Subcutaneous abdominal adipose tissue (tissue), 5 donors: ENCODE results near the gene LRRIQ1.

Experiments
- H3K27ac ChIP-seq: one replicate; pipeline ENCODE4 v1.7.0; 2013; ENCODE audit warnings: low read depth, mild to moderate bottlenecking, inconsistent platforms, low read length, moderate library complexity
- H3K27me3 ChIP-seq, 5 donors: one replicate each; pipeline ENCODE4 v1.7.0; 2013; ENCODE audit warnings: low read length in 5 of 5, inconsistent platforms in 1 of 5; ENCODE audit not compliant: control insufficient read depth in 5 of 5, insufficient read depth in 4 of 5
- H3K36me3 ChIP-seq, 5 donors: one replicate each; pipeline ENCODE4 v1.7.0; 2013; ENCODE audit warnings: low read length in 5 of 5; ENCODE audit not compliant: control insufficient read depth in 5 of 5, insufficient read depth in 5 of 5
- H3K4me1 ChIP-seq, 5 donors: one replicate each; pipeline ENCODE4 v1.7.0; 2013; ENCODE audit warnings: low read length in 5 of 5, mild to moderate bottlenecking in 3 of 5, moderate library complexity in 1 of 5; ENCODE audit not compliant: control insufficient read depth in 5 of 5, insufficient read depth in 5 of 5
- H3K4me3 ChIP-seq, 5 donors: one replicate each; pipeline ENCODE4 v1.7.0; 2013; ENCODE audit warnings: low read length in 5 of 5, low read depth in 1 of 5
- H3K9ac ChIP-seq, 5 donors: one replicate each; pipeline ENCODE4 v1.7.0; 2013; ENCODE audit warnings: low read length in 5 of 5, mild to moderate bottlenecking in 4 of 5, moderate library complexity in 3 of 5
- H3K9me3 ChIP-seq, 5 donors: one replicate each; pipeline ENCODE4 v1.7.0; 2013; ENCODE audit warnings: low read length in 5 of 5; ENCODE audit not compliant: control insufficient read depth in 5 of 5
- donor health status: healthy.
- donor health status: healthy.
- donor health status: healthy.
- donor health status: healthy.
- donor health status: healthy.

The LRRIQ1 gene

DNA sequence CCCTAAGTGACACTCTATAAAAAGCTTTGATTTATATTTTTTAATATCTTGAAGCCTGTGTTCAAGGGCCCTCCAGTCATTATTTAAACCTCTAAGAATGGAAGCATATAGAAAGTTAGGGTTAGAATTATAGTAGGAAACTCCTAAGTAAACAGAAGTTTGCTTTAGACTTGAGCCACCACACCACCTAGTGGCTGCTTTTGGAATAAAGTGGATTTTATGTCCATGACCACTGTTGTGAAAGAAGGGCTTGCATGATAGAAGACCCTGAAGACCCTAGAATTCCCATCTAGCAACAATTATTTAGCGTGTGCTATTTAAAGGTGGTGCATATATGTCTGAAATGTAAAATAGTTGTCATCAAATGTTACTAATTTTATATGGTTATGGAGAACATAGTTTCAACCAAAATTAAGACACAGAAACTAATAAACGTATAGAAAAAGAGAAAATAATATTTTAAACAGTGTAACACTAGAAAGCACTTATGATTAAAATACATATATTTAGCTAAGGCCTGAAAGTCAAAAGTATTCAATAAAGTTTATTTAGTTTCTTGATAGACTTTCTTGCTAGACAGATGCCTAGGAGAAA, 21.3 kb downstream of the LRRIQ1 start:
- Histone ChIP-seq H3K36me3 (no peaks in the 10 kb centered on the region), H3K27ac (no peak overlapping the region), H3K9me3 (no peaks in the 10 kb centered on the region), H3K4me3 (no peak overlapping the region), H3K27me3 (no peaks in the 10 kb centered on the region), H3K4me1 (no peaks in the 10 kb centered on the region), H3K9ac (no peak overlapping the region)

DNA sequence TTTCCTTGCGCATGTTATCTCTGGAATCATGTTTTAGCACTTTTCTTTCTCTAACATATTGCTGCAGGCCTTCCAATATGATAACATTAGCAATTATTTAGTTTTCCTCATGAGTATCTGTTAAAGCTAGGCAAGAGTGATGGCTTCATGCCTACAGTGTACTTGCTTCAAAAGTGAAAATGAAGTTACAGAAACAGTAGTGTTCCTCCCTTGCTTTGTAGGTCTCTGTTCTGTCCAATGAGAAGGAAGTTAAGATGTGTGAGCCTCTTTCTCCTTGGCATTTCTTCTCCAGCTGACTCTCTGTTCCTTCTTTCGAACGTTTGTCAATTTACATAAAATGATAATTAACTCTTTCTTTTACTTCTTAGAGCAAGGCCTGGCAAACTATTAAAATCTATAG, 22.2 kb downstream of the LRRIQ1 start:
- Histone ChIP-seq H3K4me1 (no peaks in the 10 kb centered on the region), H3K9me3 (no peaks in the 10 kb centered on the region), H3K36me3 (no peaks in the 10 kb centered on the region), H3K27me3 (no peaks in the 10 kb centered on the region), H3K27ac (no peak overlapping the region), H3K9ac (no peak overlapping the region), H3K4me3 (no peak overlapping the region)

DNA sequence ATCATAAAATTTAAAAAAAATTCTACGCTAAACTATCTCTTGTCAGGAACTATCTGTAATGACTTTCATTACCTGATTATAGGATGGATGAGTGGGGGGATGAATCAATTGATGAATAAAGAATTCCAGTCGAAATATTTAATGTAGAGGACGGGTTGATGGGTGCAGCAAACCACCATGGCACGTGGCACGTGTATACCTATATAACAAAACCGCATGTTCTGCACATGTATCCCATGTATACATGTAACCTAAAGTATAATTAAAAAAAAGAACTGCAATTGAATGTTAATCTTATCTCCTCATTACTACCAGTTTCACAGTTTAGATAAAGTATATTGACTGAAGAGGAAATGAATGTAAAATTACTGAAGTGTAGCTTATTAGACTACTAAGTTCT, 23.4 kb downstream of the LRRIQ1 start:
- H3K9me3 ChIP-seq: no peaks in the 10 kb centered on the region
- H3K4me1 ChIP-seq: no peaks in the 10 kb centered on the region
- no peaks in the 10 kb centered on the region for H3K36me3 ChIP-seq
- H3K27ac ChIP-seq: no peak overlapping the region
- no peak overlapping the region for H3K4me3 ChIP-seq
- no peaks in the 10 kb centered on the region for H3K27me3 ChIP-seq
- H3K9ac ChIP-seq: no peak overlapping the region

DNA sequence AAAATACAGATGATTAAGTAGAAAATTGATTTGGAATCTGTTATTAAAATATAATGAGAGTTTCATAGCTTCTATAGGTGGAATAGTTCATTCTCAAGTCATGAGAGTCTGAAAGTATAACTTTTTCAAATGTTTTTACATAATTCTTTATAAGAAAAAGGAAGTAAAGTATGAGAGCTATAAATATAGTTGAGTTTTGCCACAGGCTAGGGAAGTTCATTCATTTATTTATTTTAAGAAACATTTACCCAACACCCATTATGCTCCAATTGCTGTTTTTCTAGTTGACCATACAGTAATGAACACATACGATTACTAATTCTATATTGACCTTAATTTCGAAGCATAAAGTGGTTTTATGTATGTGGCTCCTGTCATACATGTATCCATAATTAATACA, 24.8 kb downstream of the LRRIQ1 start:
- no peaks in the 10 kb centered on the region for H3K9me3 ChIP-seq
- no peak overlapping the region for H3K27ac ChIP-seq
- H3K4me1 ChIP-seq: no peaks in the 10 kb centered on the region
- H3K36me3 ChIP-seq: no peaks in the 10 kb centered on the region
- H3K27me3 ChIP-seq: no peaks in the 10 kb centered on the region
- no peak overlapping the region for H3K4me3 ChIP-seq
- H3K9ac ChIP-seq: no peak overlapping the region

DNA sequence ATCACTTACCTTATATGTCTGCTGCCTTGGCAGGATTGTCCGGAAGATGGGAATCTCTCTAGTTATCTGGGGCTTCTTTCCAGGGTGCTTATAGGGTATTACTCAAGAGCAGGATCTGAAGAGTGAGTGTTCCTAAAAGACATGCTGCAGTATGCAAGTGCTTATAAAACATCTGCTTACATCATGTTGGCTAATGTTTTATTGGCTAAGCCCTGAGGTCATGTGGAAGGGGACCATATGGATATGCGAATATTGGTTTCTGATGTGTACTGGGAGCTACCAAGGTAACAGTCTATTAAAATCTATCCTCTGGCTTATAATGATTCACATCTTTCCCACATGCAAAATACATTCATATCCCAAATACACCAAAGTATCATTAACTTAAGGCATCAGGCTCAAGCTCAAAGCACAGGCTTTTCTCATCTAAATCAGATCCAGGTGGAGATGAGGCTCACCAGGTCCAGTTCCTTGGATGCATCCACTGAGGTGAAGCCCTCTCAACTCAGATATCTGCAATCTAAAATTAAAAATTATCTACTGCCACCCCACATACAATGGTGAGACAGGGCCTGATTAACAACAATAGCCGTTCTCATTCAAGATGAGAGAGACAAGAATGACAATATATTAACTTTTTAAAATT, 29.8 kb downstream of the LRRIQ1 start:
- Histone ChIP-seq H3K36me3 (no peaks in the 10 kb centered on the region), H3K9ac (no peak overlapping the region), H3K27me3 (no peaks in the 10 kb centered on the region), H3K4me1 (no peaks in the 10 kb centered on the region), H3K4me3 (no peak overlapping the region), H3K27ac (no peak overlapping the region), H3K9me3 (no peaks in the 10 kb centered on the region)

DNA sequence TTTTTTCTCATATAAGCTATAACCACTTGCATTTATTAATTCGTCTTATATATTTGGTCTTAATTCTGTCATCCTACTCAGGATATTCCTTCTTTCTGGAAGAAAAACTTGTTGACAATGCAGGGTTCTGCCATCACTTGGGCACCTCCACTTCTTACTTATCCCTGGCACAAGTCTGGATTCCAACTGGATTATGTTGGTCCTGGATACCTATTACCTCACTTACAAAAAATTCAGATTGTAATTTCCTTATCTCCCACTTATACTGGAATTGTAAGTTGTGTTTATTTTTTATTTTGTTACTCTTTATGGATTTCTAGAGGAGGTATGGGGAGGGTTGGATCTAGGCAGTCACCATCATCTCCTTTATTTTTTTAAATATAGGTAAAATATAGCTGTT, 36.7 kb downstream of the LRRIQ1 start:
- H3K4me1 ChIP-seq: no peaks in the 10 kb centered on the region
- no peaks in the 10 kb centered on the region for H3K27me3 ChIP-seq
- H3K4me3 ChIP-seq: no peak overlapping the region
- H3K27ac ChIP-seq: no peak overlapping the region
- H3K9ac ChIP-seq: no peak overlapping the region
- H3K9me3 ChIP-seq: no peaks in the 10 kb centered on the region
- no peaks in the 10 kb centered on the region for H3K36me3 ChIP-seq

DNA sequence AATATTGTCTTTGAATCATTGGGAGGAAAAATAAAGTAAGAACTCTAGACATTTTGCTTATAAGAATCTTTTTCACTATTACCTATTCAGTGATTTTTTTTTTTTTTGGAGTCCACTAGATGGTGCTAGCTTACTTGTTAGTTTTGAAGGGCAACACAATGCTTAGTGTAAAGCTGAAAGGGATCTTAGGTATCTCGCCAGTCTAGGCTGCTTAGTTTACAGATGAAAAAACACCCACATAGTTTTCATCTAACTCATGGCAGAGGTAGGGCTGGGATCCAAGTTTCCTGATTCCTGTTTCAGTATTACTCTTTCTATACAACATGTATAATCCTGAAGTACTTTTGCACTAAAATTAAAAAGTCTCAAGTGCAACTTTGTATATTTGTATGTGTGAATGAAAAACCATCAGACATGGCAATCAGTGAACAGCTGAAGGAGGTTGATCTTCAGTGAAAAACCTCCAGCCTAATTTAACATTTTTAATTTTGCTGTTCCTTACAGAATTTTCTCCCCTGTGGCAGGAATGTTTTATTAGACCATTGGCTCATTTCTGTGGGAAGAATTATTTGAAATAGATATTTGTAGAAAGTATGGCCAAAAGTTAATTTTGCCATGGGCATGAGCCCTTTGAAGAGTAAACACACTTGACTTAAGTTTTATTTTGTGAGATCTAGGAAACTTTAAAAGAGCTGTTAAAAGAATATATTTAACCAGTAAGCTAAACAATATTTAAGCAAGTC, 40.7 kb downstream of the LRRIQ1 start:
- H3K4me1 ChIP-seq: no peaks in the 10 kb centered on the region
- no peak overlapping the region for H3K9ac ChIP-seq

DNA sequence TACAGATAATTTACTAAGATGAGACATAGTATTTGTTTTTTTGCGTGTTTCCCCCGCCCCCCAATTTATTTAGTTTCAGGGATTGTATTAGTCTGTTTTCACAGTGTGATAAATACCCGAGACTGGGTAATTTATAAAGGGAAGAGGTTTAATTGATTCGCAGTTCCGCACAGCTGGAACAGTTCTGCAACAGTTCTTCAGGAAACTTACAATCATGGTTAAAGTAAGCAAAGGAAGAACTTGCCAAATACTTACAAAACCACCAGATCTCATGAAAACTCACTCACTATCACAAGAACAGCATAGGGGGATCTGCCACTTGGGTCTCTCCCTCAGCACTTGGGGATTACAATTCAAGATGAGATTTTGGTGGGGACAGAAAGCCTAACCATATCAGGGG, 48.9 kb downstream of the LRRIQ1 start:
- Histone ChIP-seq H3K4me3 (no peak overlapping the region), H3K27me3 (peaks cover 0 to 3% (median 0%) of the 10 kb centered on the region in 5 donors), H3K4me1 (no peaks in the 10 kb centered on the region), H3K9ac (no peak overlapping the region), H3K27ac (no peak overlapping the region), H3K36me3 (no peaks in the 10 kb centered on the region), H3K9me3 (no peaks in the 10 kb centered on the region)

More for the DNA sequence above, 40.7 kb downstream of the LRRIQ1 start:
- Histone ChIP-seq H3K27me3 (no peaks in the 10 kb centered on the region), H3K9me3 (no peaks in the 10 kb centered on the region), H3K4me3 (no peak overlapping the region), H3K27ac (no peak overlapping the region), H3K36me3 (no peaks in the 10 kb centered on the region)

DNA sequence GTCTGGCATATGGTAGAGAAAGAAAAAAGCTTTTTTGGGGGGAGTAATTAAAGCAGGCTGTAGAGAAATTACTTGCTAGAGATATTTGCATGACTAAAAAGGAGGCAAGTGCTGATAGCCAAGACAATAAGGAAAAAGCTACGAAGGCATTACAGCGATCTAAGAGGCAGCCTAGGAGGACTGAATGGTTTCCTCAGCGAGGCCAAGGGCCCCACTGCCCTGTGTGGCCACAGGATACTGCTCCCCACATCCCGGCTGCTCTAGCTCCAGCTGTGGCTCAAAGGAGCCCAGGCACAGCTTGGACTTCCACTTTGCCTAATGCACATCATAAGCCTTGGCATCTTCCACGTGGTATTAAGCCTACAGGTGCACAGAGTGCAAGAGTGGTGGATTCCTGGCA, 53.6 kb downstream of the LRRIQ1 start:
- Histone ChIP-seq H3K27me3 (peaks cover 0 to 3% (median 0%) of the 10 kb centered on the region in 5 donors), H3K9ac (no peak overlapping the region), H3K4me3 (no peak overlapping the region), H3K9me3 (no peaks in the 10 kb centered on the region), H3K27ac (no peak overlapping the region), H3K4me1 (no peaks in the 10 kb centered on the region), H3K36me3 (no peaks in the 10 kb centered on the region)

DNA sequence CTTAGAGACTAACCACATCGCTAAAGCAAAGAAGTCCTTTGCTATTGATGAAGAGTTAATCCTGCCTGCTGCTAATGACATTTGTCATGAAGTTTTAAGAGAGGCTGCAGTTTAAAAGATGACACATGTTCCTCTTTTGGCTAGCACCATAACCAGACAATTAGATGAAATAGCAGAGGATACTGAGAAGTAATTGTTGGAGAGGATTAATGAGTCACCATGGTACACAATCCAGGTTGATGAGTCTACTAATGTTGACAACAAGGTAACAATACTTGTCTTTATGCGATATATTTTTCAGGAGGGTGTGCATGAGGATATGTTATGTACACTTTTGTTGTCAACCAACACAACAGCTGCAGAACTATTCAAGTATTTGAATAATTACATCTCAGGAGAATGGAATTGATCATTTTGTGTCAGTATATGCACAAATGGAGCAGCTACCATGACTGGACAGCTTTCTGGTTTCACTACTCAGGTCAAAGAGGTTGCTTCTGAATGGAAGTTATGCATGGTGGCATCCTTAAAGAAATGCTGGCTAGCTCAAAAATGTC, 56.7 kb downstream of the LRRIQ1 start:
- H3K27me3 ChIP-seq: peaks cover 0 to 5% (median 0%) of the 10 kb centered on the region in 5 donors

More for the DNA sequence above, 56.7 kb downstream of the LRRIQ1 start:
- no peaks in the 10 kb centered on the region for H3K36me3 ChIP-seq
- no peaks in the 10 kb centered on the region for H3K9me3 ChIP-seq
- H3K27ac ChIP-seq: no peak overlapping the region
- H3K4me1 ChIP-seq: no peaks in the 10 kb centered on the region
- H3K4me3 ChIP-seq: no peak overlapping the region
- no peak overlapping the region for H3K9ac ChIP-seq
